Stimulated activated CD8-positive, alpha-beta memory T cell treated with anti-CD3 and anti-CD28 coated beads, Interleukin-12 subunit alpha, Interleukin-12 subunit beta, amount 100 ng/mL, for 24 hours (primary cell): ENCODE data around the gene NAPG.
"Not testable (repeated sequence)": the region's sequence is repeated elsewhere in the genome, so short reads cannot be mapped to it uniquely, and the experiment has no call there.

Experiments
- DNase-seq: peaks from one replicate; pipeline ENCODE4 v3.0.0-alpha.2; 2020; ENCODE audit errors: extremely low read depth

NAPG gene

DNA sequence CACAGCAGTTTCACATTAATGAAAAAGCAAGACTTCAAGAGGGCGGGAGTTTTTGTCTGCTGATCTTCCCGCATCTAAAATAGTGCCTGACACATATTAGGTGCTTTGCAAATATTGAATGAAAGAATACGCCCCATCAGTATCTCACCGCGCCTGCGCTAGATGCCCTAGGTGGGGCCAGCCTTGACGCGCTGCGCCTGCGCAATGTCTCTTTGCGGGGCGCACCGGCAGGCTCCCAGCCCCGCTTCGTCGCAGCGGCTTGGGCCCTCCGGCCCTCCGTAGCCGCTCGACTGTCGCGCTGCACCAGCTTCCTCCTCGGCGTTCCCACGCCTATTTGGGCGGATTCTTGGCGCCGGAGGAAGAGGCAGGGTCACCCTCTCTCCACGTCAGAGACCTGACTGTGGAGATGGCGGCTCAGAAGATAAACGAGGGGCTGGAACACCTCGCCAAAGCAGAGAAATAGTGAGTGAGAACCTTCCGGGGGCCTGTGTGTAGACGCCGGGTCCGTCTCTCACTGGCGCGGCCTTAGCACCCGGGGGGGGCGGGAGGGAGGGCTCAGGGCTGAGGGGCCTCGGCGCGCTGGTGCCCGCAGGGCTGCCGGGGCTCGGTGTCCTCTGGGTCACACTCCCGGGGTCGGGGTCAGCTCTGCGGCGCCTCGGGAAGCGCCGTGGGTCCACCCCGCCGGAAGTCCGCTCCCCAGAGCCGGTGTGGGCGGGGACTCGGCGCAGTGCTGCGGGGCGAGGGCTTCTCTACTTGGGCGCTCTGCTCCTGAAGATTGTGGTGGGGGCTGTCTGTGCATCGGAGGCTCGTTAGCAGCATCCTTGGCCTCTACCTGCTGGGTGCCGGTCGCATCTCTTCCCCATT lies at the start of gene NAPG:
Gene NAPG (plus strand): TSS at position 331 of the 864 bp plus-strand sequence. CDS start 76 bp downstream, at position 407.
- DNase-seq = peak; percentile 80

DNA sequence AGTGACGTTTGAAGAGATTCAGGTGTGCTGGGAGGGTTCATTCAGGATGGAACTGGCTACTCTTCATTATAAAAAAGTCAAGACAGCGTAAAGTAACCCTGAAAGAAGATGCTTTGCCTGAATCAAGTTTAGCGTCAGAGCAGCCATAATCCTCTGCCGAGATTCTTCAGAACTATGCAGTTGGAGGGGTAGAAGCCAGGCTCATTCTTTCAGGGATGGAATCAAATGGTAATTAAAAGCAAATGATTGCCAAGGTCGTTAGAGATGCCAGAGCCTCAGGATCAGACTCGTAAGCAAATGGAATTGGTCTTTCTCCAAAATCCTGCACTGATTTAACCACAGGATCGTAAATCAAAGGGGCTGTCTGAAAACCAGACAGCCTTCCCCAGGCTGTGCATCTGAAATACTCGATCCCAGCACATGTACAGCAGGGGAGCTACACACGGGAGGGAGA lies 49.5 kb upstream of the NAPG start:
- no peak for DNase-seq

DNA sequence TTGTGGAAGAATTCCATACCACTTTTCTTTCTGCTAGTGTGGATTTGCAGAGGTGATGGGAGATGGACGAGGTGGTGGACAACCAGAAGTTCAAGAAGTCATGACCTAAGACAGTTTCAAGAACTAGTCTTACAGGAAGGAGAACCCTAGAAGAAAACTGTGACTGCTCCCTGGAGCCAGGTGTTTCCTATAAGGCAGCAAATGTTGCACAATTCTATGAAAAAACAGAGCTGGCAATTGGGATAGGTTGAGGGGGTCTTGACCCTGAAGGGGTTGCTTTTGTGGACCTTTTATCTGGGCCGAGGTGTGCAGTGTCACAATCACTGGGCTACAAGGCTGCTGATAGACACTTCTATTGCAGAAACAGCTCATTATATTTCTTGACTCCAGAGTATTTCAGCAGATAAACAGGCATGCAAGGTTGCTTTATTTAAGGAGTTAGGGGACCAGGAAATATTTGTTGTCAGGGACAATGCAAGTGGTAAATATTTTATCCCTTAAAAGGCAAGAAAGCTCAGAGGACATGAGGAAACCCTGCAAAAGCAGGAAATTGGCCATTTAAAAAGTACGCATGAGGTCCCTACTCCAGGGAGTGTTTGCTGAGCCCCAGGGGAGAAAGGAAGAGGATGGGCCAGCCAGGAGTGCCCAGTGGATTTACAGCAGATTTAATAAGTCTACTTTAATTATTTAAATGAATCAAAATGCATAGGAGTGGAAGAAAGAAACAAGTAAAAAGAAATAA lies 48.5 kb upstream of the NAPG start:
- no peak for DNase-seq

DNA sequence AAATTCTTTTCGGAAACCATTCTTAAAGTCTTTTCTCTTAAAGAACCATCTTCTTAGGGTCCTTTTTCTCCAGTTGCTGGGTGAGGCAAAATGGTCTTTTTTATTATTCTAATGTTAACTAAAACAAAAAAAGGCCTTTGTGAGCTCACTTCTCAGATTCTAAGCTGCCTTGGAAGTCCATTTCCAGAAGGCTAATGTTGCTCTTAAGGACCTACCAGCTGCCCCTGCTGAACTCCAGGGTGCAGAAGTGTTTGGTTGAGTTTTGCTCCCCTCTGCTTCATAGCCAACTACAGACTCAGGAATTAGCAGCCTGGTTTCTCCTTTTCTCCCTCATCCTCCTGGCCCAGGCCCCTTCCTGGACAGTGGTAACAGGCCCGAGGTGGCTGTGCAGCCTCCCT lies 48.0 kb upstream of the NAPG start:
- DNase-seq = no peak

DNA sequence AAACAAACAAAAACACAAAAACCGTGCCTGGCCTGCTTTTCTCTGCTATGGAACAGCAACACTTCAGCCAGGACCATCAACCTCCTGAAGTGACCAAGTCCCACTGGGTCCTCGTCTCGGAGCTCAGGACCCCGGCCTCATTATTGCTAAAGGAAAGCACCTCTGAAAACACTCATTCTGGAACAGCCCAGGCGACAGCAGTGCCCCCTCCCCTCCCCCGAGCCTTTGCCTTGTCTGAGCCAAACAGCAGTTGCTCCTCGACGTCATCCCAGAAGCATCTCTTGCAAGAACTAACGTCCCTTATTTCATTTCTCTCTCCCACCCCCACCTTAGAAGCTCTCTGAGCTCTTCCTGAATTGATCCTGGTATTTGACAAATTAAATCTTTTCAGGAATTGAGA lies 44.0 kb upstream of the NAPG start:
- no peak for DNase-seq

DNA sequence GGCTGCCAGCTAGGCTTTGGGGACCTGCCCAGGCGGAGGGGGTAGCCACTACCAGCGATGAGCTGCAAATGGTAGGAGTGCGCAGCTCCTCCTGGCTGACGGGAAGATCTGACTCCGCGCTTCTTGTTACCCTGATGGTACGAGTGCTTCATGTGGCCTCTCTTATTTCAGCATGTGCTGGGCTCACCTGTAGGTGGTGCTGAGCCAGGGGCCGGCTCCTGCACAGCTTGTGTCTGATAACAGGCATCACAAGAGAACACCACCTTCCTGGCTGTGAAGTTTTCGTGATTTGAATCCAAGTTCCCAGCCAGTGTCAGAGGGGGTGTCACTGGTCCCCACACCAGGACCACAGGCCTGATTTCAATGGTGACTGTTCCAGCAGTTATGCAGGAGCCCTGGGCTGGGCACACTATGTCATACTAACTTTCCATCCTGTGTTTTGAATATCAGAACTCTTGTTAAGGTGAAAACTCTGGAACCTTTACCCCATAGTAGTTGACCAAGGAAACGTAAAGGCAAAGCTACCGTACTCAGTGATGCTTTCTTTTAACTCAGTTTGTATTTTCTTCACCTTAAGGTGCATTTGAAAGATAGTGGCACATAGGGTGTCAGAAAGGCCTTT lies 43.4 kb upstream of the NAPG start:
- no peak for DNase-seq

DNA sequence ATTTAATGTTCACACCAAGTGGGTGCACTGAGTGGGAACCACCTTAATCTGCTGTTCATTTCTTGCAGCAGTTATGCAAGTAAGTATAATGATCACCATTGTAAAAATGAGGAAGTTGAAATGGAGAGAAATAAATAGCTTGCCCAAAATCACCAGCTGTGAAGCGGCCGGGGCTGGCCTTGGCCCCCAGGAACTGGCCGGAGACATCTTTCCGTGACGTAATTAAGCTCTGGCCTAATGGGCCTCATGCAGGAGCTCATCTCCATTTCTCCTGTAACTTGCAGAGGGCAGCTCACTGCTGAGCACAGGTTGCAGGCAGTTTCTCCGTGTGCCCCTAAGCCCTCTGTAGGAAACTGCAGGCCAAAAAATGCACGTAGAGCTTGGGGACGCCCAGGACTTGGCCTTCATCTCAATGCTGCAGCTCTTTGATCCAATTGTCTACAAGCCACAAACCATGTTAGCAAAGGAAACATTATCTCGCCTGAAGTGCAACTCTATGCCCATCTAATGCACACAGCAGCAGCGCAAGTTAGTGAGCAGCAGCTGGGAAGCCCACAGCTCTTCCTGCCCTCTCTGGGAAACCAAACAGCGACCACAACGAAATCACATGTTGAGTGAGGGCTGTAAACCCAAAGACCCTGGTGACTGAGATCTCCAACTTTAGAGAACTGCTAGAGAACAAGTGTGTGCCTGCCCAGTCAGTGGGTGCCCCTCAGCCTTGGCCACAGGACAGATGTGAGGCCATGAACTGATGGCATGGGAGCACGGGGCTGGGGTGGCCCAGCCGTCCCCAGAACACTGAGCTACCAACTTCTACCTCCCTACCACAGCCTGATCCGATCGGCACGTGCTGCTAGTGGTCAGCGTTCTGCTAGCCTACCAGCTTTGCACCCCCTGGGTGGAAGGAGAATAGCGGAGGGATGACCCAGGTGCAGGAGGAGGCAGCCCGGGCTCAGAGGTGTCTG lies 42.6 kb upstream of the NAPG start:
- DNase-seq = no peak

DNA sequence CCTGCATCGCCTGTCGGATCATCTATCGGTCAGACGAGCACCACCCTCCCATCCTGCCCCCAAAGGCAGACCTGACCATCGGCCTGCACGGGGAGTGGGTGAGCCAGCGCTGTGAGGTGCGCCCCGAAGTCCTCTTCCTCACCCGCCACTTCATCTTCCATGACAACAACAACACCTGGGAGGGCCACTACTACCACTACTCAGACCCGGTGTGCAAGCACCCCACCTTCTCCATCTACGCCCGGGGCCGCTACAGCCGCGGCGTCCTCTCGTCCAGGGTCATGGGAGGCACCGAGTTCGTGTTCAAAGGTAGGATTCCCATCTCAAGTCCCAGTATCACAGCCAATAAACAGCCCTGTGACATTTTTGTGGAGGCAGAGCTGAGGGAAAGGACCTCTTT lies 40.4 kb upstream of the NAPG start:
- no peak for DNase-seq

DNA sequence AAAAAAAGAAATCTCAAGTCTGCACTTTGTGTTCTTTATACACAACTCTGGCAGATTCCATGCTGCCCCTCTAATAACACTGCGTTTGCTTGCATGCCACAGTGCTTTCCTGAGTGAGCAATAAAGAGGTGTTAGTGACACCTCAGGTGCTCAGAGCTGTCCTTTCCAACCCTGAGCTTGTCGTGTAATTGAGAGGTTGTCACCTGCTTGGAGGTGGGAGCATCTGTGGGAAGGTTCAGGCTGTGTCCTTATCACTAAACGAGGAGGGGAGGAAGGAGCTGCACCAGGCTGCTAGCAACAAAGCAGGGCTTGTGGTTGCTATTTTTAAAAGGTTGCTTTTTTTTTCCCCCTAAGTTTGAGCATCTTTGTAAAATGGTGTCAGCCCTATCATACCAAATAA lies 39.5 kb upstream of the NAPG start:
- no peak for DNase-seq

DNA sequence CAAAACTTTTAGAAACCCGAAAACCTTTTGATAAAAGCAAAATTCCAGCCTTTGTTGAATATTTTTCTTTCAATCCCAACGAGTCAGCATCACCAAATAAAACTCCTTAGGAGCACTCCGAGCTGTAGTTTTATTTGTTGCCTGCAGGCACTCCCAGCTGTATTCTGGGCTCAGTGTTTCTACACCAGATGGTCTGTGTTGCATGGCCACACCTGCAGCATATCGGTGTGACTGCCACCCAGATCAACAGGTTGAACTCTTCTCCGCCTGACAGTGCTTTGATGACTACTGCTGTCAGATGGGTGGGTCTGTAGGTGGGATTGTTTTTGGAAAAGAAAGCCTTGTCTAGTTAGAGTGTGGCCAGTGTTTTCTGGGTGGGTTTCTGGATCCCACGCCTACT lies 38.7 kb upstream of the NAPG start:
- DNase-seq = no peak

DNA sequence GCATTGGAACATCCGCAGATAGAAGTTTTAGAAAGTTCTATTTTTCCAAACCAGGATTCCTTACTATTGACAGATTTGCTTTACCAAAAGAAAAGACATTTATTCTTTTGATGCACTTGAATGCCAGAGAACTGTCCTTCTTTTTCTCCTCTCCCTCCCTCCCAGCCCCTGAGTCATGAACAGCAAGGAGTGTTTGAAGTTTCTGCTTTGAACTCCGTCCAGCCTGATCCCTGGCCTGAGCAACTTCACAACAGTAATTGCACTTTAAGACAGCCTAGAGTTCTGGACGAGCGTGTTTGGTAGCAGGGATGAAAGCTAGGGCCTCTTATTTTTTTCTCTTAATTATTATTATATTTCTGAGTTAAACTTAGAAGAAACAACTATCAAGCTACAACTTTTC lies 37.8 kb upstream of the NAPG start:
- no peak for DNase-seq

DNA sequence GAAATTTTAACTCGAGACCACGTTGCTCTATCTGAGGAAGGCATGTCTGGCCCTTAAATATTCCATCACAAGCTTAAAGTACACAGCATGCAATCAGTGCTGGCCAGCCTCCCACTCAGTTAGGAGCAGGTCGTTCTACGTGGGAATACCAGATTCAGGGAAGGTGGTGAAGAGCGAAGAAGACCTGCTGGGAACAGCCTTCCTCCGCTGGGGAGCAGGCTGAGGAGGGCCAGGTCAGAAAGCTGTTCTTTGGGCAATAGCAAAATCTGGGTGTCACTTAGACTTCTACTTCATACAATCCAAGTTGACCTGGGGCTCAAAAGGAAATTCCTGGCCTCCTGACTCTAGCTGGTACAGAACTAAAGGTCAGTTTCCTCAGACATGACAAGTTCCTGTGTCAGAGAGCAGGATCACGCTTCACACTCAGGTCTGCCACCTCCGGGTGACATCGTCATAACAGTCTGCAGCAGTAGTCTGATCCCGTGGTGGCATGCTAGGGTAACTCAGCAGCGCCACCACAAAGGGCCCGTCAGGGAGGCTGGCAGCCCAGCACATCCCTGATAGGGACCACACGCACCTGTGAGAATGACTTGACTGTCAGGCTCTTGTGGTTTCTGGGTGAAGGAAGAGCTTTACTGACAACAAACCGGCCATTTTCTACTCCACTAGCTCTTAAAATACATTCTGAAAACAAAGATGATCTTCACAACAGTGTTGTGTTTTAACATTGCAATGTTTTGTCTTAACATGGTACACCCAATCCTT lies 35.2 kb upstream of the NAPG start:
- peak; percentile 15 for DNase-seq

DNA sequence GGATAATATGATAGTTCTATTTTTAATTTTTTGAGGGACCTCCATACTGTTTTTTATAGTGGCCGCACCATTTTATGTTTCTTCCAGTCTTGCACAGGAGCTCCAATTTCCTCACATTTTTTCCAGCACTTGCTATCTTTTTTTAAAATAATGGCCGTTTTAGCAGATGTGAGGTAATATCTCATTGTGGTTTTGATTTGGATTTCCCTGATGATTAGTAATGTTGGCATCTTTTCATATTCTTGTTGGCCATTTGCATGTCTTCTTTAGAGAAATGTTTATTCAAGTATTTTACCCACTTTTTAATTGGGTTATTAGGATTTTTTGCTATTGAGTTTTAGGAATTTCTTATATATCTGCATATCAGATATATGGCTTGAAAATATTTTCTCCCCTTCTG lies 29.9 kb upstream of the NAPG start:
- DNase-seq = no peak

DNA sequence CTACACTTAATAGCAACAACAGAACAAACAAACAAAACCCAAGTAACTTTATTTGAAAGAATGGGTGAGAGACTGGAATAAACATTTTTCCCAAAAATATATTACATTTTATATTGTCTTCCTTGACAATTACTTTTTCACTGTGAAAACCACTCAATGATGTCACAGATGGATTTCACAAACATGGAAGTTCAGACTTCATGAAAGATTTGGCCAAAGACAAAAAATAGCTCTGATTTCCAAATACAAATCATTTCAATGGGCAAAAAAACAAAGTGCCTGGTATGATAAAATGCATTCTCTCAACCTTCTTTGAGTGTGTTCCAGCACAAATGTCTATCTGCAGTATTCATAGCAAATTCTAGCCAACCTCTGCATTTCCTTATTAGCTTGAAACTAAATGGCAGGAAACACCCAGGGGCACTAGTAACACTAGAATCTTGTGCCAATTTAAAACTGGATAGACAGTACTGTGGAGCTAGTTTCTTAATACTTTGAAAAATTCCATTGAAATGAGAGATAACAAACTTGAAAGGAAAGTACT lies 28.5 kb upstream of the NAPG start:
- no peak for DNase-seq

DNA sequence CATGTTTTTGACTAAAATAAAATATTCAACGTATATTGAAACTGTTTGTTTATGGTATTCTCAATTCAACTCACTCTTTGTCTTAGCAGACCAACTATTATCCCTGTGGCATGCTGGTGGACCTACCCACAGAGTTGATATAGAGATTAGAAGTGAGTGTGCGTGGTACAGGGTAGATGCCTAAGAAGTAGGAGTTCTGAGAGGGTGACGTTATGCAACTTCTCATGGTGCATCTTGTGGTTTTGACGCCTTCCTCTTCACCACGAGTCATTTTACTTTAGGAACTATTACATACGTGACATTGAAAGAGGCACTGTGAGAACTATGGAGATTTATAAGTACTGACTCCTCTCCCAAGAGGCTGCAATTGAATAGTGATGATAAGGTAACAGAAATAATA lies 26.6 kb upstream of the NAPG start:
- DNase-seq = no peak

DNA sequence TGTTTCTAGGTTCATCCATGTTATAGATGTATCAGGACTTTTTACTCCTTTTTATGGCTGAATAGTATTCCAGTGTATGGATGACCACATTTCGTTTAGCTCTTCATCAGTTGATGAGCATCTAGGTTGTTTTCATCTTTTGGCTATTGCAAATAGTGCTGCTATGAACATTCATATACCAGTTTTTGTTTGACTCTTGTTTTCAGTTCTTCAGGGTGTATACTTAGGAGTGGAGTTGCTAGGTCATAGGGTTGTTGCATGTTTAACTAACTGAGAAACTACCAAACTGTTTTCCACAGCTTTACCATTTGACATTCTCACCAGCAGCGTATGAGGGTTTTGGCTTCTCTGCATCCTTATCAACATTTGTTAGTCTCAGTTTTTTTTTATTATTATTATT lies 25.8 kb upstream of the NAPG start:
- no peak for DNase-seq

DNA sequence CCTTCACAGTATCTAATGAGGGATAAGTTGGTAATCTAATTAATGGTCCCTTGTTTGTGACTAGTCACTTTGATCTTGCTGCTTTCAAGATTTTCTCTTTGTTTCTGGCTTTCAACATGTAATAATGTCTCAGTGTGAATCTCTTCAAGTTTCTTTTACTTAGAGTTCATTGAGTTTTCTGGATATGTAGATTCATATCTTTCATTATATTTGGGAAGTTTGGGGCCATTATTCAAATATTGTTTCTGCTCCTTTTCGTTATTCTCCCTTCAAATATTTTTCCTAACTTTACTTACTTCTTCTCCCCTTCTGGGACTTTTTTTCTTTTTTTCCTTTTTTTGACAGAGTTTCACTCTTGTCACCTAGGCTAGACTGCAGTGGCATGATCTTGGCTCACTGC lies 21.1 kb upstream of the NAPG start:
- no peak for DNase-seq

DNA sequence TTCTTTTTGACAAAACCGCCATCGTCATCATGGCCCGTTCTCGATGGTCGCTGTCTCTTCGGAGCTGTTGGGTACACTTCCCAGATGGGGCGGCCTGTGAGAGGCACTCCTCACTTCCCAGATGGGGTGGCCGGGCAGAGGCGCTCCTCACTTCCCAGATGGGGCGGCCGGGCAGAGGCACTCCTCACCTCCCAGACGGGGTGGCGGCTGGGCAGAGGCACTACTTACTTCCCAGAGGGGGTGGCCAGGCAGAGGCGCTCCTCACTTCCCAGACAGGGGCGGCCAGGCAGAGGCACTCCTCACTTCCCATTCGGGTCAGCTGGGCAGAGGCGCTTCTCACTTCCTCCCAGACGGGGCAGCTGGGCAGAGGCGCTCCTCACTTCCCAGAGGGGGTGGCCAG lies 19.9 kb upstream of the NAPG start:
- DNase-seq = not testable (repeated sequence)

DNA sequence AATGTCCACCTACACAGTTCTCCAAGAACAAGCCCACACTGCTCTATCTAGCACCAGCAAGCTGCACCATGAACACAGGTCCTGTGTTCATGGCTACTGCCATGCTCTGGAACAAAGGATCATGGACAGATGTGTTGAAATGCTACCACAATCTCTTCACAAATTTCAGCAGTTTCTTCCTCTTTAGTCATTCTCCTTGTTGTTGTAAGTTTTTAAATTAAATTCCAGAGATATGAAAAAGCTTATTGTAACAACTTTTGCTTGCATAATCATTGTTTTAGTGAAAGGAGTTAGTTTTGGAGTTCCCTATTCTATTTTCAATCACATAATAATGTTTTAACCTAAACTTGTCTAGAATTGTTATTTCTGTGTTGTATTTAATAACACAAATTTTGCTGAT lies 17.2 kb upstream of the NAPG start:
- no peak for DNase-seq

DNA sequence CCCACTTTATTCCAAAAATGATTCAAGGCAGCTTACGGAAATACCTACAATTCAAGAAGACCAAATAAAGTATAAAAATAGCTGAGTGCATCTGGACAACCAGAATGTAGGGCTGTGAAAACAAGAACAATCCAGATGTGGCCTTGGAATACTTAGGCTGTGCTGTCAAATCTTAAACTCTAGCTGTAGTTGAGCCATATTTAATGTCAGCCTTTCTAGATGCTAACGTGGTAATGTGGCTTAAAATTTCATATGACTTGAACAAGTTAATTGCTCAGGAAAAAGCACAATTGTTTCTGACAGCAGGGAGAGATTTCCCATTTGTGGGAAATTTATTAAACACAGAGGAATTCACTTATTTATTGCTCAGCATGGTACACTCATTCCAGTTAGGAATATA lies 14.6 kb upstream of the NAPG start:
- no peak for DNase-seq

DNA sequence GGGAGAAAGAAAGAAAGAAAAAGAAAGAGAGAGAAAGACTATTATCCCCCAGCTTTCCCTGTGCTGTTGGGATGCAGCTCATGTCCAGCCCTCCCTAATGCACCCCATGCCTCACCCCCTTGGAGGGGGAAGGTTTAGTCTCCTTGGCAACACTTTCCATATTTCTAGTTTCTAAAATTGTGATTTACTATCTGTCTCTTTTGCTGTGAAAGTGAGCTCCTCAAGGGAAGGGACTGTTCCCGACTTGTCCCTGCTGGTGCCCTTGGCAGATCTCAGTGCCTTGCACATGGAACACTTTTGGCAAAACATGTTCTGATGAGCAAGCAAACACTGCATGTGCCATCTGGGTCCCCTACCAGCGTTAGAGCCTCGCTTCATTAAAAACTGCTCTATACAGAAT lies 11.7 kb upstream of the NAPG start:
- no peak for DNase-seq
